Measurements from ENCODE around the gene GLS2. TPM values are rescaled to one million over a fixed set of nuclear protein-coding genes. Genes with fewer than 3 reads are reported as not detected.

GLS2 gene
- total and polyA plus RNA-seq, 9 of the 15 experiments (the other 6 are each of a cell fraction or from before 2014, with no cell fraction given) = 0.11 TPM; not detected in 8

DNA sequence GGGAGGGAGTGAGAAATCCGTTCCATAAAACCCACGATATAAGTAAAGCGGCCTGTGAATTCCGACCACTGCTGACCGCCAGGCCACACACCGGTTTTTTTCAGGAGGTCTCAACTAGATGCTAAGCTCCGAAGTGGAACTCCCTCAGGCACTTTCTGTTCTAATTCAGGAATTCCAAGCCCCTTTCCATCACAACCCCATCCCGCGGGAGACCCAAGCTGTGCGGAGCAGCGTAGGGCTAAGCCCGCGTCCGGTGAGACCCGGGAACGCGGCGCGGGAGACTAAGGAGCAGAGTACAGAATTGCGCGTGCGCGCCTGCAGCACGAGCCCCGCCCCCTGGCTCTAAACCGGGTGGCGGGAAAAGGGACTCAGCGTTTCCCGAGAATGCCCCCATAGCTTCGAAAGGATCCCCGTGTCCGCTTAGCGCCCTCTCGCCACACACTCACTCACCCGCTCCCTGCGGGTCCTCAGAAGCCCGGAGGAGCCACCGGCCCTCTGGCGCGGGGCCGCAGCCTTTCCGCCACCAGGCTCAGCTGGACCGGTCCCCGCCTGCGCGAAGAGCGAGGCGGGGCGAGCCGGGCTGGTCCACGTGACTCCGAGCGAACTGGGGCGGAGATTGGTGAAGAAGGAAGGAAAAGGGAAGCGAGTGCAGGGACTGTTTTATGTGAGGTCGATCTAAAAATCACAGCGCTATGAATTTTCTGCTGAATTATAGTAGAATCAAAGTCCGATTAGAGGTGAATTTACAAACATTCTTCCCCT is 38.9 kb downstream of the GLS2 start, which contains the start of gene TIMELESS (continued):
- TF ChIP-seq MYBL2 (IDR thresholded peaks at IDR 0.05; ENCODE audit: low read depth) = no peak
- TF ChIP-seq MYBL2 (CRISPR knock-in tag; IDR thresholded peaks at IDR 0.05; ENCODE audit: borderline replicate concordance) = no peak
- no peak for TF ChIP-seq CBX1 (IDR thresholded peaks at IDR 0.05; ENCODE audit: low read depth)
- no peak for TF ChIP-seq ZNF436 (CRISPR knock-in tag; IDR thresholded peaks at IDR 0.05)
- TF ChIP-seq NFATC3 (IDR thresholded peaks at IDR 0.05) = no peak
- no peak for TF ChIP-seq BACH1 (tag; IDR thresholded peaks at IDR 0.05)
- 0 out of 4 replicates have a peak, but pooled peaks of 1 of the 2 experiments have one; percentile 56 for TF ChIP-seq UBTF (IDR thresholded peaks at IDR 0.05; ENCODE audit: borderline replicate concordance in 1 of 2, low read depth in 2 of 2, low read length in 2 of 2)
- TF ChIP-seq, protein P1, sequence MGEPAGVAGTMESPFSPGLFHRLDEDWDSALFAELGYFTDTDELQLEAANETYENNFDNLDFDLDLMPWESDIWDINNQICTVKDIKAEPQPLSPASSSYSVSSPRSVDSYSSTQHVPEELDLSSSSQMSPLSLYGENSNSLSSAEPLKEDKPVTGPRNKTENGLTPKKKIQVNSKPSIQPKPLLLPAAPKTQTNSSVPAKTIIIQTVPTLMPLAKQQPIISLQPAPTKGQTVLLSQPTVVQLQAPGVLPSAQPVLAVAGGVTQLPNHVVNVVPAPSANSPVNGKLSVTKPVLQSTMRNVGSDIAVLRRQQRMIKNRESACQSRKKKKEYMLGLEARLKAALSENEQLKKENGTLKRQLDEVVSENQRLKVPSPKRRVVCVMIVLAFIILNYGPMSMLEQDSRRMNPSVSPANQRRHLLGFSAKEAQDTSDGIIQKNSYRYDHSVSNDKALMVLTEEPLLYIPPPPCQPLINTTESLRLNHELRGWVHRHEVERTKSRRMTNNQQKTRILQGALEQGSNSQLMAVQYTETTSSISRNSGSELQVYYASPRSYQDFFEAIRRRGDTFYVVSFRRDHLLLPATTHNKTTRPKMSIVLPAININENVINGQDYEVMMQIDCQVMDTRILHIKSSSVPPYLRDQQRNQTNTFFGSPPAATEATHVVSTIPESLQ (CRISPR knock-in tag; IDR thresholded peaks at IDR 0.05) = peak; percentile 96
- TF ChIP-seq ZNF282 (CRISPR knock-in tag; IDR thresholded peaks at IDR 0.05) = no peak
- TF ChIP-seq, protein P2, sequence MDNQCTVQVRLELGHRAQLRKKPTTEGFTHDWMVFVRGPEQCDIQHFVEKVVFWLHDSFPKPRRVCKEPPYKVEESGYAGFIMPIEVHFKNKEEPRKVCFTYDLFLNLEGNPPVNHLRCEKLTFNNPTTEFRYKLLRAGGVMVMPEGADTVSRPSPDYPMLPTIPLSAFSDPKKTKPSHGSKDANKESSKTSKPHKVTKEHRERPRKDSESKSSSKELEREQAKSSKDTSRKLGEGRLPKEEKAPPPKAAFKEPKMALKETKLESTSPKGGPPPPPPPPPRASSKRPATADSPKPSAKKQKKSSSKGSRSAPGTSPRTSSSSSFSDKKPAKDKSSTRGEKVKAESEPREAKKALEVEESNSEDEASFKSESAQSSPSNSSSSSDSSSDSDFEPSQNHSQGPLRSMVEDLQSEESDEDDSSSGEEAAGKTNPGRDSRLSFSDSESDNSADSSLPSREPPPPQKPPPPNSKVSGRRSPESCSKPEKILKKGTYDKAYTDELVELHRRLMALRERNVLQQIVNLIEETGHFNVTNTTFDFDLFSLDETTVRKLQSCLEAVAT (IDR thresholded peaks at IDR 0.05) = no peak
- no peak for TF ChIP-seq ATF1 (CRISPR knock-in tag; IDR thresholded peaks at IDR 0.05)
- peak; percentile 24; the same call in 1 of the 2 replicates for TF ChIP-seq ATF1 (tag; IDR thresholded peaks at IDR 0.05)
- TF ChIP-seq PML (IDR thresholded peaks at IDR 0.05; ENCODE audit: low read length) = peak; percentile 76
- TF ChIP-seq SAFB2 (IDR thresholded peaks at IDR 0.05; ENCODE audit: borderline replicate concordance, low read depth, low read length, severe bottlenecking) = no peak
- TF ChIP-seq HOXB6 (CRISPR knock-in tag; IDR thresholded peaks at IDR 0.05; ENCODE audit: borderline replicate concordance) = no peak
- TF ChIP-seq HIVEP1 (CRISPR knock-in tag; IDR thresholded peaks at IDR 0.05) = no peak
- TF ChIP-seq RBM17 (IDR thresholded peaks at IDR 0.05; ENCODE audit: borderline replicate concordance, low read depth, low read length) = no peak
- TF ChIP-seq ZNF311 (CRISPR knock-in tag; IDR thresholded peaks at IDR 0.05) = no peak
- TF ChIP-seq, protein P3, sequence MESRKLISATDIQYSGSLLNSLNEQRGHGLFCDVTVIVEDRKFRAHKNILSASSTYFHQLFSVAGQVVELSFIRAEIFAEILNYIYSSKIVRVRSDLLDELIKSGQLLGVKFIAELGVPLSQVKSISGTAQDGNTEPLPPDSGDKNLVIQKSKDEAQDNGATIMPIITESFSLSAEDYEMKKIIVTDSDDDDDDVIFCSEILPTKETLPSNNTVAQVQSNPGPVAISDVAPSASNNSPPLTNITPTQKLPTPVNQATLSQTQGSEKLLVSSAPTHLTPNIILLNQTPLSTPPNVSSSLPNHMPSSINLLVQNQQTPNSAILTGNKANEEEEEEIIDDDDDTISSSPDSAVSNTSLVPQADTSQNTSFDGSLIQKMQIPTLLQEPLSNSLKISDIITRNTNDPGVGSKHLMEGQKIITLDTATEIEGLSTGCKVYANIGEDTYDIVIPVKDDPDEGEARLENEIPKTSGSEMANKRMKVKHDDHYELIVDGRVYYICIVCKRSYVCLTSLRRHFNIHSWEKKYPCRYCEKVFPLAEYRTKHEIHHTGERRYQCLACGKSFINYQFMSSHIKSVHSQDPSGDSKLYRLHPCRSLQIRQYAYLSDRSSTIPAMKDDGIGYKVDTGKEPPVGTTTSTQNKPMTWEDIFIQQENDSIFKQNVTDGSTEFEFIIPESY (CRISPR knock-in tag; IDR thresholded peaks at IDR 0.05) = peak; percentile 74; the same call in 1 of the 2 replicates
- no peak for TF ChIP-seq YBX1 (IDR thresholded peaks at IDR 0.05)
- TF ChIP-seq HDAC8 (tag; IDR thresholded peaks at IDR 0.05) = peak; percentile 86; the same call in 1 of the 2 replicates
- TF ChIP-seq BRD9 (IDR thresholded peaks at IDR 0.05; ENCODE audit: low read depth, partially characterized antibody) = no peak

All from K562 (cell line).